Raji (cell line): ENCODE results near the gene STAT4.

Experiments used
- POLR2A ChIP-seq: IDR thresholded peaks from 2 replicates; pipeline ENCODE4 v1.6.1; 2011; ENCODE audit warnings: low read depth, low read length, control low read depth; ENCODE audit not compliant: insufficient read depth

STAT4 gene

GRCh38 chr2:191150600-191151330 lies at the start of gene STAT4:
STAT4 (minus strand) TSS chr2:191150994; CDS start chr2:191148203, 2,791 bp downstream.
- no peak for TF ChIP-seq POLR2A

- no peak for TF ChIP-seq POLR2A
These were observed 49.2 kb upstream of the STAT4 start for GRCh38 chr2:191199929-191200512.

GRCh38 chr2:191198271-191198670 lies 47.5 kb upstream of the STAT4 start:
- no peak for TF ChIP-seq POLR2A

- TF ChIP-seq POLR2A = no peak
These were observed 46.3 kb upstream of the STAT4 start for GRCh38 chr2:191197096-191197495.

GRCh38 chr2:191195021-191195420 lies 44.2 kb upstream of the STAT4 start:
- no peak for TF ChIP-seq POLR2A

- TF ChIP-seq POLR2A = no peak
These were observed 40.2 kb upstream of the STAT4 start for GRCh38 chr2:191190861-191191552.

- TF ChIP-seq POLR2A = no peak
These were observed 39.6 kb upstream of the STAT4 start for GRCh38 chr2:191190435-191190834.

GRCh38 chr2:191189112-191189635 lies 38.4 kb upstream of the STAT4 start:
- no peak for TF ChIP-seq POLR2A

GRCh38 chr2:191188550-191189093 lies 37.8 kb upstream of the STAT4 start:
- no peak for TF ChIP-seq POLR2A

GRCh38 chr2:191187105-191187829 lies 36.5 kb upstream of the STAT4 start:
- no peak for TF ChIP-seq POLR2A

- TF ChIP-seq POLR2A = no peak
These were observed 33.7 kb upstream of the STAT4 start for GRCh38 chr2:191184457-191184856.

GRCh38 chr2:191183516-191183915 lies 32.7 kb upstream of the STAT4 start:
- TF ChIP-seq POLR2A = no peak

GRCh38 chr2:191183081-191183480 lies 32.3 kb upstream of the STAT4 start:
- TF ChIP-seq POLR2A = no peak

GRCh38 chr2:191180713-191181112 lies 29.9 kb upstream of the STAT4 start:
- no peak for TF ChIP-seq POLR2A

- TF ChIP-seq POLR2A = no peak
These were observed 29.5 kb upstream of the STAT4 start for GRCh38 chr2:191180276-191180675.

GRCh38 chr2:191178806-191179514 lies 28.2 kb upstream of the STAT4 start:
- TF ChIP-seq POLR2A = no peak
